GM20431 (cell line): Measurements from ENCODE around the gene NUTM1.

ENCODE experiments used
- in situ Hi-C: fragments of 300-500 bp; cut with MseI, MboI; formaldehyde crosslinking; loops from one replicate; pipeline ENCODE4 v1.15.0; 2020; ENCODE audit warnings: low sequenced_read_pairs; ENCODE audit not compliant: unreplicated experiment

Gene NUTM1

GRCh38 chr15:34342737-34343575 is at the start of gene NUTM1, which contains the start of gene NOP10:
Gene NUTM1, plus strand, starts transcription at chr15:34343315. Its CDS starts 382 bp downstream, at chr15:34343697.
Gene NOP10, minus strand, starts transcription at chr15:34343136. Its CDS starts 63 bp downstream, at chr15:34343073.
- in situ Hi-C loops: no loop called here

GRCh38 chr15:34297059-34297458 is 46.1 kb upstream of the NUTM1 start:
- in situ Hi-C loops: no loop called here

- in situ Hi-C loops: no loop called here
Observed at GRCh38 chr15:34301058-34301457, 42.1 kb upstream of the NUTM1 start.

- in situ Hi-C loops: no loop called here
Observed at GRCh38 chr15:34304613-34305012, 38.5 kb upstream of the NUTM1 start.

GRCh38 chr15:34311563-34311962 is 31.6 kb upstream of the NUTM1 start:
- in situ Hi-C loops: no loop called here

- in situ Hi-C loops: no loop called here
Observed at GRCh38 chr15:34314491-34315490, 28.3 kb upstream of the NUTM1 start.

GRCh38 chr15:34318277-34319079 is 24.6 kb upstream of the NUTM1 start:
- in situ Hi-C loops: no loop called here

GRCh38 chr15:34323217-34323616 is 19.9 kb upstream of the NUTM1 start:
- in situ Hi-C loops: no loop called here

- in situ Hi-C loops: no loop called here
Observed at GRCh38 chr15:34324933-34325332, 18.2 kb upstream of the NUTM1 start.

- in situ Hi-C loops: no loop called here
Observed at GRCh38 chr15:34325368-34325767, 17.7 kb upstream of the NUTM1 start.

GRCh38 chr15:34327906-34328305 is 15.2 kb upstream of the NUTM1 start:
- in situ Hi-C loops: no loop called here

GRCh38 chr15:34329006-34329405 is 14.1 kb upstream of the NUTM1 start:
- in situ Hi-C loops: no loop called here

GRCh38 chr15:34330279-34330678 is 12.8 kb upstream of the NUTM1 start:
- in situ Hi-C loops: no loop called here

GRCh38 chr15:34331809-34332208 is 11.3 kb upstream of the NUTM1 start:
- in situ Hi-C loops: no loop called here

- in situ Hi-C loops: no loop called here
Observed at GRCh38 chr15:34332553-34333120, 10.5 kb upstream of the NUTM1 start.

GRCh38 chr15:34334672-34335071 is 8.4 kb upstream of the NUTM1 start:
- in situ Hi-C loops: no loop called here

- in situ Hi-C loops: no loop called here
Observed at GRCh38 chr15:34335176-34336032, 7.7 kb upstream of the NUTM1 start.

- in situ Hi-C loops: no loop called here
Observed at GRCh38 chr15:34336231-34336990, 6.7 kb upstream of the NUTM1 start.
